IMR-90 (cell line): ENCODE results near the gene FAT2.

Source experiments
- BHLHE40 ChIP-seq: fragments of 150-350 bp; IDR thresholded peaks from 2 replicates; pipeline ENCODE4 v1.6.1; 2016; ENCODE audit warnings: mild to moderate bottlenecking, low read depth, low read length
- CHD1 ChIP-seq: IDR thresholded peaks from 2 replicates; pipeline ENCODE4 v1.6.1; 2012; ENCODE audit warnings: low read depth, low read length, improper control_type of control experiment
- CTCF ChIP-seq: conservative IDR thresholded peaks from 2 replicates; pipeline ENCODE4 v1.5.1; 2012; ENCODE audit warnings: mild to moderate bottlenecking, low read depth, low read length, improper control_type of control experiment
- ELK1 ChIP-seq: fragments of 150-350 bp; IDR thresholded peaks from 2 replicates; pipeline ENCODE4 v1.6.1; 2016; ENCODE audit warnings: low read depth, mild to moderate bottlenecking, low read length, moderate library complexity, borderline replicate concordance
- FOS ChIP-seq: fragments of 150-350 bp; IDR thresholded peaks from 2 replicates; pipeline ENCODE4 v1.6.1; 2016; ENCODE audit warnings: low read depth, low read length
- MAFK ChIP-seq: IDR thresholded peaks from 2 replicates; pipeline ENCODE4 v1.6.1; 2012; ENCODE audit warnings: low read depth, low read length, improper control_type of control experiment
- MXI1 ChIP-seq: IDR thresholded peaks from 2 replicates; pipeline ENCODE4 v1.6.1; 2012; ENCODE audit warnings: low read depth, mild to moderate bottlenecking, low read length, moderate library complexity, borderline replicate concordance
- POLR2A ChIP-seq: IDR thresholded peaks from 2 replicates; pipeline ENCODE4 v1.6.1; 2012; ENCODE audit warnings: mild to moderate bottlenecking, low read depth, low read length
- RAD21 ChIP-seq: IDR thresholded peaks from 2 replicates; pipeline ENCODE4 v1.6.1; 2012; ENCODE audit warnings: low read length, improper control_type of control experiment
- RCOR1 ChIP-seq: IDR thresholded peaks from 2 replicates; pipeline ENCODE4 v1.6.1; 2012; ENCODE audit warnings: mild to moderate bottlenecking, low read length, improper control_type of control experiment; ENCODE audit not compliant: insufficient replicate concordance
- RFX5 ChIP-seq: IDR thresholded peaks from 2 replicates; pipeline ENCODE4 v1.8.0; 2012; ENCODE audit warnings: low read depth, mild to moderate bottlenecking, low read length, moderate library complexity
- SMC3 ChIP-seq: fragments of 150-350 bp; IDR thresholded peaks from 2 replicates; pipeline ENCODE4 v1.6.1; 2016; ENCODE audit warnings: low read depth, mild to moderate bottlenecking, antibody characterized with exemption, low read length, moderate library complexity
- TF ChIP-seq, protein P1 (sequence below): fragments of 150-350 bp; IDR thresholded peaks from 2 replicates; pipeline ENCODE4 v1.6.1; 2017; ENCODE audit warnings: mild to moderate bottlenecking, antibody characterized with exemption, low read length, low read depth

- TF ChIP-seq CTCF (no peak), SMC3 (no peak), CHD1 (no peak), RCOR1 (no peak), POLR2A (no peak), RFX5 (no peak), BHLHE40 (no peak), MXI1 (no peak), ELK1 (no peak), FOS (no peak), RAD21 (no peak), MAFK (no peak)
- TF ChIP-seq, protein P1, sequence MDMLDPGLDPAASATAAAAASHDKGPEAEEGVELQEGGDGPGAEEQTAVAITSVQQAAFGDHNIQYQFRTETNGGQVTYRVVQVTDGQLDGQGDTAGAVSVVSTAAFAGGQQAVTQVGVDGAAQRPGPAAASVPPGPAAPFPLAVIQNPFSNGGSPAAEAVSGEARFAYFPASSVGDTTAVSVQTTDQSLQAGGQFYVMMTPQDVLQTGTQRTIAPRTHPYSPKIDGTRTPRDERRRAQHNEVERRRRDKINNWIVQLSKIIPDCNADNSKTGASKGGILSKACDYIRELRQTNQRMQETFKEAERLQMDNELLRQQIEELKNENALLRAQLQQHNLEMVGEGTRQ: no peak
Measured at GRCh38 chr5:151581347-151581746, 9.8 kb downstream of the FAT2 start.
